ENCODE results near the gene CD55. TPM values are rescaled to one million over a fixed set of nuclear protein-coding genes. Genes with fewer than 3 reads are reported as not detected.

The CD55 gene
- total and polyA plus RNA-seq, 2 experiments from 2014 or later: 16.7 to 18.5 TPM

DNA sequence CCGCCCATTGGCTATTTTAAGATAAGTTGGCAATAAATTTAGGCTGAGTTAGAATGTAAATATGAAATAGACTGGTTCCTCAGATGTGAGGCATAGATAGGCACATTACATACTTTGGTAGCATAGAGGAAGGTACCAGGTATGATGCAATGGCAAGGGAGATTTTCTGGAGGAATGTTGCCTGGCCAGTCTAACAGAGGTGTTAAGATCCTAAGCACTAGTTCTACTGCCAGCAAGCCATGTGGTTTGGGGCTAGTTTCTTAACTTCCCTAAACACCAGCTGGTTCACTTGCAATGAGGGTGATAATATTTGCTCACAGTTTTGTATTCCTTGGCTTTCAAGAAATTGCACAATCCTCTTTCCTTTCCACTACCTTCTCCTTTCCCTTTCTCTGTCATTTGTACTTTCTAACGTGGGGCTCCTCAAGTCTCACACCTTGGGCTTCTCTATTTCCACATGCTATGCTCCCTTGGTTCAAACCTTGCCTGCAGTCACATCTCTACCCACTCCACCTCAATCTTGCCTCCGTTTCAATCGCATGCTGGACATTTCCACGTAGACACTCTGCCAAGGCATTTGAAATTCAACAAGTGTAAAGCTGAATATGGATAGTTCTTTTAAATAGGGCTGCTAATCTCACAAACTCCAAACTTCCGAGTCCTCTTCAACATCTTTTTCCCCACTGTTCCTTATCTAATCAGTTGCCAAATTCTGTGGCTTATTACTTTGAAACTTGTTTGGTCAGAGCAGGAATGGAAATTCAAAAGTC, 4.7 kb upstream of the CD55 start:
- no peaks in the 10 kb centered on the region for H3K27me3 ChIP-seq (ENCODE audit: insufficient read depth)
- H3K27ac Mint-ChIP-seq: peak overlapping the region; percentile 33; the same call in 1 of the 2 replicates
- peaks cover 11% of the 10 kb centered on the region for H3K4me1 ChIP-seq (ENCODE audit: insufficient read depth)
- no peaks in the 10 kb centered on the region for H3K79me2 ChIP-seq (replicated peaks; ENCODE audit: insufficient read depth)
- H3K9me2 ChIP-seq (ENCODE audit: insufficient read depth): no peaks in the 10 kb centered on the region
- ATAC-seq (peak; percentile 6), DNase-seq (ENCODE audit: low spot score) (peak; percentile 80)
- H3K36me3 Mint-ChIP-seq (ENCODE audit: low read depth): no peaks in the 10 kb centered on the region
- H3K4me3 Mint-ChIP-seq: no peak overlapping the region; the same call in 2 of the 3 replicates
- H3K36me3 ChIP-seq (ENCODE audit: insufficient read depth): no peaks in the 10 kb centered on the region
- no peak overlapping the region for H3K4me3 ChIP-seq
- H2AFZ ChIP-seq: no peak overlapping the region
- peak overlapping the region; percentile 11; the same call in 1 of the 2 replicates for H3K4me2 ChIP-seq
- TF ChIP-seq ZNF331 (CRISPR knock-in tag; IDR thresholded peaks at IDR 0.05; ENCODE audit: low read depth) (no peak), POLR2AphosphoS5 (IDR thresholded peaks at IDR 0.05; ENCODE audit: low read depth) (no peak), NANOG (IDR thresholded peaks at IDR 0.05; ENCODE audit: borderline replicate concordance) (no peak), EZH2phosphoT487 (IDR thresholded peaks at IDR 0.05; ENCODE audit: unreplicated experiment) (no peak), CREB1 (CRISPR knock-in tag; IDR thresholded peaks at IDR 0.05; ENCODE audit: low read depth) (no peak), JUNB (IDR thresholded peaks at IDR 0.05; ENCODE audit: unreplicated experiment) (no peak), ZNF114 (CRISPR knock-in tag; IDR thresholded peaks at IDR 0.05) (no peak), STAT1 (IDR thresholded peaks at IDR 0.05; ENCODE audit: unreplicated experiment) (no peak), EZH2 (IDR thresholded peaks at IDR 0.05; ENCODE audit: low read depth, unreplicated experiment) (no peak)
- TF ChIP-seq, protein P1, sequence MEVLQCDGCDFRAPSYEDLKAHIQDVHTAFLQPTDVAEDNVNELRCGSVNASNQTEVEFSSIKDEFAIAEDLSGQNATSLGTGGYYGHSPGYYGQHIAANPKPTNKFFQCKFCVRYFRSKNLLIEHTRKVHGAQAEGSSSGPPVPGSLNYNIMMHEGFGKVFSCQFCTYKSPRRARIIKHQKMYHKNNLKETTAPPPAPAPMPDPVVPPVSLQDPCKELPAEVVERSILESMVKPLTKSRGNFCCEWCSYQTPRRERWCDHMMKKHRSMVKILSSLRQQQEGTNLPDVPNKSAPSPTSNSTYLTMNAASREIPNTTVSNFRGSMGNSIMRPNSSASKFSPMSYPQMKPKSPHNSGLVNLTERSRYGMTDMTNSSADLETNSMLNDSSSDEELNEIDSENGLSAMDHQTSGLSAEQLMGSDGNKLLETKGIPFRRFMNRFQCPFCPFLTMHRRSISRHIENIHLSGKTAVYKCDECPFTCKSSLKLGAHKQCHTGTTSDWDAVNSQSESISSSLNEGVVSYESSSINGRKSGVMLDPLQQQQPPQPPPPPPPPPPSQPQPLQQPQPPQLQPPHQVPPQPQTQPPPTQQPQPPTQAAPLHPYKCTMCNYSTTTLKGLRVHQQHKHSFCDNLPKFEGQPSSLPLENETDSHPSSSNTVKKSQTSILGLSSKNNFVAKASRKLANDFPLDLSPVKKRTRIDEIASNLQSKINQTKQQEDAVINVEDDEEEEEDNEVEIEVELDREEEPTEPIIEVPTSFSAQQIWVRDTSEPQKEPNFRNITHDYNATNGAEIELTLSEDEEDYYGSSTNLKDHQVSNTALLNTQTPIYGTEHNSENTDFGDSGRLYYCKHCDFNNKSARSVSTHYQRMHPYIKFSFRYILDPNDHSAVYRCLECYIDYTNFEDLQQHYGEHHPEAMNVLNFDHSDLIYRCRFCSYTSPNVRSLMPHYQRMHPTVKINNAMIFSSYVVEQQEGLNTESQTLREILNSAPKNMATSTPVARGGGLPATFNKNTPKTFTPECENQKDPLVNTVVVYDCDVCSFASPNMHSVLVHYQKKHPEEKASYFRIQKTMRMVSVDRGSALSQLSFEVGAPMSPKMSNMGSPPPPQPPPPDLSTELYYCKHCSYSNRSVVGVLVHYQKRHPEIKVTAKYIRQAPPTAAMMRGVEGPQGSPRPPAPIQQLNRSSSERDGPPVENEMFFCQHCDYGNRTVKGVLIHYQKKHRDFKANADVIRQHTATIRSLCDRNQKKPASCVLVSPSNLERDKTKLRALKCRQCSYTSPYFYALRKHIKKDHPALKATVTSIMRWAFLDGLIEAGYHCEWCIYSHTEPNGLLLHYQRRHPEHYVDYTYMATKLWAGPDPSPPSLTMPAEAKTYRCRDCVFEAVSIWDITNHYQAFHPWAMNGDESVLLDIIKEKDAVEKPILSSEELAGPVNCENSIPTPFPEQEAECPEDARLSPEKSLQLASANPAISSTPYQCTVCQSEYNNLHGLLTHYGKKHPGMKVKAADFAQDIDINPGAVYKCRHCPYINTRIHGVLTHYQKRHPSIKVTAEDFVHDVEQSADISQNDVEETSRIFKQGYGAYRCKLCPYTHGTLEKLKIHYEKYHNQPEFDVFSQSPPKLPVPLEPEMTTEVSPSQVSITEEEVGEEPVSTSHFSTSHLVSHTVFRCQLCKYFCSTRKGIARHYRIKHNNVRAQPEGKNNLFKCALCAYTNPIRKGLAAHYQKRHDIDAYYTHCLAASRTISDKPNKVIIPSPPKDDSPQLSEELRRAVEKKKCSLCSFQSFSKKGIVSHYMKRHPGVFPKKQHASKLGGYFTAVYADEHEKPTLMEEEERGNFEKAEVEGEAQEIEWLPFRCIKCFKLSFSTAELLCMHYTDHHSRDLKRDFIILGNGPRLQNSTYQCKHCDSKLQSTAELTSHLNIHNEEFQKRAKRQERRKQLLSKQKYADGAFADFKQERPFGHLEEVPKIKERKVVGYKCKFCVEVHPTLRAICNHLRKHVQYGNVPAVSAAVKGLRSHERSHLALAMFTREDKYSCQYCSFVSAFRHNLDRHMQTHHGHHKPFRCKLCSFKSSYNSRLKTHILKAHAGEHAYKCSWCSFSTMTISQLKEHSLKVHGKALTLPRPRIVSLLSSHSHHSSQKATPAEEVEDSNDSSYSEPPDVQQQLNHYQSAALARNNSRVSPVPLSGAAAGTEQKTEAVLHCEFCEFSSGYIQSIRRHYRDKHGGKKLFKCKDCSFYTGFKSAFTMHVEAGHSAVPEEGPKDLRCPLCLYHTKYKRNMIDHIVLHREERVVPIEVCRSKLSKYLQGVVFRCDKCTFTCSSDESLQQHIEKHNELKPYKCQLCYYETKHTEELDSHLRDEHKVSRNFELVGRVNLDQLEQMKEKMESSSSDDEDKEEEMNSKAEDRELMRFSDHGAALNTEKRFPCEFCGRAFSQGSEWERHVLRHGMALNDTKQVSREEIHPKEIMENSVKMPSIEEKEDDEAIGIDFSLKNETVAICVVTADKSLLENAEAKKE (CRISPR knock-in tag; IDR thresholded peaks at IDR 0.05): no peak
- TF ChIP-seq, protein P2, sequence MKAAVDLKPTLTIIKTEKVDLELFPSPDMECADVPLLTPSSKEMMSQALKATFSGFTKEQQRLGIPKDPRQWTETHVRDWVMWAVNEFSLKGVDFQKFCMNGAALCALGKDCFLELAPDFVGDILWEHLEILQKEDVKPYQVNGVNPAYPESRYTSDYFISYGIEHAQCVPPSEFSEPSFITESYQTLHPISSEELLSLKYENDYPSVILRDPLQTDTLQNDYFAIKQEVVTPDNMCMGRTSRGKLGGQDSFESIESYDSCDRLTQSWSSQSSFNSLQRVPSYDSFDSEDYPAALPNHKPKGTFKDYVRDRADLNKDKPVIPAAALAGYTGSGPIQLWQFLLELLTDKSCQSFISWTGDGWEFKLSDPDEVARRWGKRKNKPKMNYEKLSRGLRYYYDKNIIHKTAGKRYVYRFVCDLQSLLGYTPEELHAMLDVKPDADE (IDR thresholded peaks at IDR 0.05): no peak
- TF ChIP-seq, protein P3, sequence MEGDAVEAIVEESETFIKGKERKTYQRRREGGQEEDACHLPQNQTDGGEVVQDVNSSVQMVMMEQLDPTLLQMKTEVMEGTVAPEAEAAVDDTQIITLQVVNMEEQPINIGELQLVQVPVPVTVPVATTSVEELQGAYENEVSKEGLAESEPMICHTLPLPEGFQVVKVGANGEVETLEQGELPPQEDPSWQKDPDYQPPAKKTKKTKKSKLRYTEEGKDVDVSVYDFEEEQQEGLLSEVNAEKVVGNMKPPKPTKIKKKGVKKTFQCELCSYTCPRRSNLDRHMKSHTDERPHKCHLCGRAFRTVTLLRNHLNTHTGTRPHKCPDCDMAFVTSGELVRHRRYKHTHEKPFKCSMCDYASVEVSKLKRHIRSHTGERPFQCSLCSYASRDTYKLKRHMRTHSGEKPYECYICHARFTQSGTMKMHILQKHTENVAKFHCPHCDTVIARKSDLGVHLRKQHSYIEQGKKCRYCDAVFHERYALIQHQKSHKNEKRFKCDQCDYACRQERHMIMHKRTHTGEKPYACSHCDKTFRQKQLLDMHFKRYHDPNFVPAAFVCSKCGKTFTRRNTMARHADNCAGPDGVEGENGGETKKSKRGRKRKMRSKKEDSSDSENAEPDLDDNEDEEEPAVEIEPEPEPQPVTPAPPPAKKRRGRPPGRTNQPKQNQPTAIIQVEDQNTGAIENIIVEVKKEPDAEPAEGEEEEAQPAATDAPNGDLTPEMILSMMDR (conservative IDR thresholded peaks at IDR 0.05; ENCODE audit: low read depth in 2 of 2): no peak
- TF ChIP-seq, protein P4, sequence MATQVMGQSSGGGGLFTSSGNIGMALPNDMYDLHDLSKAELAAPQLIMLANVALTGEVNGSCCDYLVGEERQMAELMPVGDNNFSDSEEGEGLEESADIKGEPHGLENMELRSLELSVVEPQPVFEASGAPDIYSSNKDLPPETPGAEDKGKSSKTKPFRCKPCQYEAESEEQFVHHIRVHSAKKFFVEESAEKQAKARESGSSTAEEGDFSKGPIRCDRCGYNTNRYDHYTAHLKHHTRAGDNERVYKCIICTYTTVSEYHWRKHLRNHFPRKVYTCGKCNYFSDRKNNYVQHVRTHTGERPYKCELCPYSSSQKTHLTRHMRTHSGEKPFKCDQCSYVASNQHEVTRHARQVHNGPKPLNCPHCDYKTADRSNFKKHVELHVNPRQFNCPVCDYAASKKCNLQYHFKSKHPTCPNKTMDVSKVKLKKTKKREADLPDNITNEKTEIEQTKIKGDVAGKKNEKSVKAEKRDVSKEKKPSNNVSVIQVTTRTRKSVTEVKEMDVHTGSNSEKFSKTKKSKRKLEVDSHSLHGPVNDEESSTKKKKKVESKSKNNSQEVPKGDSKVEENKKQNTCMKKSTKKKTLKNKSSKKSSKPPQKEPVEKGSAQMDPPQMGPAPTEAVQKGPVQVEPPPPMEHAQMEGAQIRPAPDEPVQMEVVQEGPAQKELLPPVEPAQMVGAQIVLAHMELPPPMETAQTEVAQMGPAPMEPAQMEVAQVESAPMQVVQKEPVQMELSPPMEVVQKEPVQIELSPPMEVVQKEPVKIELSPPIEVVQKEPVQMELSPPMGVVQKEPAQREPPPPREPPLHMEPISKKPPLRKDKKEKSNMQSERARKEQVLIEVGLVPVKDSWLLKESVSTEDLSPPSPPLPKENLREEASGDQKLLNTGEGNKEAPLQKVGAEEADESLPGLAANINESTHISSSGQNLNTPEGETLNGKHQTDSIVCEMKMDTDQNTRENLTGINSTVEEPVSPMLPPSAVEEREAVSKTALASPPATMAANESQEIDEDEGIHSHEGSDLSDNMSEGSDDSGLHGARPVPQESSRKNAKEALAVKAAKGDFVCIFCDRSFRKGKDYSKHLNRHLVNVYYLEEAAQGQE (IDR thresholded peaks at IDR 0.05; ENCODE audit: unreplicated experiment): no peak
- peaks cover 36% of the 10 kb centered on the region for H3K4me1 Mint-ChIP-seq
- no peak overlapping the region for H3K27ac ChIP-seq (ENCODE audit: low read depth)
- no peaks in the 10 kb centered on the region for H3F3A ChIP-seq (replicated peaks; ENCODE audit: low read depth)
- peaks cover 7% of the 10 kb centered on the region for H3K27me3 Mint-ChIP-seq (ENCODE audit: insufficient read depth, low read depth, poor library complexity)
- no peaks in the 10 kb centered on the region for H4K20me1 ChIP-seq (replicated peaks; ENCODE audit: insufficient read depth)
- no peaks in the 10 kb centered on the region; the same call in 2 of the 3 replicates for H3K9me3 Mint-ChIP-seq

Measured in GM23338 (cell line).